Measurements from ENCODE around the gene OSMR. TPM values are rescaled to one million over a fixed set of nuclear protein-coding genes. Genes with fewer than 3 reads are reported as not detected.

OSMR gene
- total and polyA plus RNA-seq, 2 experiments from 2014 or later = 1.5 to 2.6 TPM

DNA sequence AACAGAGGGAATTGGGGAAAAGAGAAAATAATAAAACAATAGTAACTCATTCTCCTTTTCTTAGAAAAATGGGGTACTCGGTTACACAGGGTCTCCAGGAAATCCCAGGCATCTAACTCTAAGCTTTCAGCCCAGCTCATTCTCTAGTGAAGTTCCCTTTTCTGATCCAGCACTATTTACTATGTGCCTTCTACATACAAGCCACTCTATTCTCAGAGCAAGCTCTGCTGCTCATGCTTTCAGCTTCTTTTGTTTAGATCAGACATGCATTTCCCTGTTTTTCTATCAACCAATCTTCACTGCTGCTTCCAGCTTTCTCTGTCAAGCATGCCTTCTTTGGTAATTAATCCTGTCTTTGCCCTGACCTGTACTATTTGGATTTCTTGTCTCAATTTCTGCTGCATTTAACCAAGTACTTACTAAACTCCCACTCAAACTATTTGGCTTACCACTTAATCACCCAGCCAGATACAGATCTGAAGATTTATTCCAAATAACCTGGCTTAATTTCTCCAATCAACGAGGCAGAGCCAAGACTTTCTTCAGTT is 25.3 kb downstream of the OSMR start (continued):
- TF ChIP-seq EZH2 (IDR thresholded peaks at IDR 0.05; ENCODE audit: low read depth, unreplicated experiment) (no peak), STAT1 (IDR thresholded peaks at IDR 0.05; ENCODE audit: unreplicated experiment) (no peak), ZNF114 (CRISPR knock-in tag; IDR thresholded peaks at IDR 0.05) (no peak), REST (IDR thresholded peaks at IDR 0.05; ENCODE audit: unreplicated experiment) (no peak), POLR2AphosphoS5 (IDR thresholded peaks at IDR 0.05; ENCODE audit: low read depth) (no peak), ETS1 (IDR thresholded peaks at IDR 0.05) (no peak), NANOG (IDR thresholded peaks at IDR 0.05; ENCODE audit: borderline replicate concordance) (no peak), EZH2phosphoT487 (IDR thresholded peaks at IDR 0.05; ENCODE audit: unreplicated experiment) (no peak), CREB1 (CRISPR knock-in tag; IDR thresholded peaks at IDR 0.05; ENCODE audit: low read depth) (no peak)

DNA sequence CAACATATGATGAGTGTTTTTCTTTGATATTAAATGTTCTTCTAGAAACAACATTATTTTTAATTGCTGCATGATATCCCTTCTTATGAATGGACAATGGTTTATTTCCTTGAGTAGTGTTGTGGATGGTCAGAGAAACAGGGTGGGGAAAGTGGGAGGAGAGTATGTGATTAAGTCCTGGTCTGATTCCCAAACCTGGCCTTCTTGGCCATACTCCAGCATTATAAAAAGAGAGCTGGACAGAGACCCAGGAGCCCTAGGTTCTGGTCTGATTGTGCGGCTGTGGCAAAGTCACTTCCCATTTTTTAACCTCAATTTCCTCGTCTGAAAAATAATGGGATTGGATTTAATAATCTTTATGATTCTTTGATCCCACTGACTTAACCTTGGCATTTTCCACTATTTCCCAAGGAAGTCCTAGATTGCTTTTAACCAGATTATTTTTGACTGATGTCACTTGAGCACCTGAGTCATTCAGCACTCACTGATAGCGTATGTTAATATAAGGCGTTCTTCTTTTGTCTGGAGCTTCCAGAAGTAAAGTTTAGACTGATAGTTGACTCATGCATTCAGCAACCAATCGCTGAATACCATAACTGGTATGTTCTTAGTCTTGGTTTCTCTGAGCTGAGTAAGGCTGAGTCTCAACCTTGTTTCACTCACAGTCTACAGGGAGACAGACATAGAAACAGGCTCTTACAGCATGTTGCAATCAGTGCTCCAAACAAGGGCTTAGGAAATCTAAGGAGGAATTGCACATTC is 26.2 kb downstream of the OSMR start:
- Histone ChIP-seq H3K27ac (ENCODE audit: low read depth) (no peak overlapping the region), H3K4me2 (no peak overlapping the region), H3K9me2 (ENCODE audit: insufficient read depth) (no peaks in the 10 kb centered on the region), H2AFZ (no peak overlapping the region), H3K79me2 (replicated peaks; ENCODE audit: insufficient read depth) (no peaks in the 10 kb centered on the region), H3F3A (replicated peaks; ENCODE audit: low read depth) (no peaks in the 10 kb centered on the region), H3K36me3 (ENCODE audit: insufficient read depth) (no peaks in the 10 kb centered on the region), H3K27me3 (ENCODE audit: insufficient read depth) (no peaks in the 10 kb centered on the region), H3K4me1 (ENCODE audit: insufficient read depth) (peaks cover 12% of the 10 kb centered on the region), H3K4me3 (no peak overlapping the region), H4K20me1 (replicated peaks; ENCODE audit: insufficient read depth) (no peaks in the 10 kb centered on the region)
- H3K4me1 Mint-ChIP-seq = peaks cover 14% of the 10 kb centered on the region
- no peak overlapping the region for H3K27ac Mint-ChIP-seq
- no peaks in the 10 kb centered on the region for H3K27me3 Mint-ChIP-seq (ENCODE audit: insufficient read depth, low read depth, poor library complexity)
- H3K9me3 Mint-ChIP-seq = no peaks in the 10 kb centered on the region
- no peaks in the 10 kb centered on the region for H3K36me3 Mint-ChIP-seq (ENCODE audit: low read depth)
- DNase-seq (ENCODE audit: low spot score) (no peak), ATAC-seq (no peak)
- H3K4me3 Mint-ChIP-seq = no peak overlapping the region
- TF ChIP-seq EZH2phosphoT487 (IDR thresholded peaks at IDR 0.05; ENCODE audit: unreplicated experiment) (no peak), STAT1 (IDR thresholded peaks at IDR 0.05; ENCODE audit: unreplicated experiment) (no peak), ZNF331 (CRISPR knock-in tag; IDR thresholded peaks at IDR 0.05; ENCODE audit: low read depth) (no peak), ZNF462 (CRISPR knock-in tag; IDR thresholded peaks at IDR 0.05) (no peak), JUNB (IDR thresholded peaks at IDR 0.05; ENCODE audit: unreplicated experiment) (no peak)

Data from GM23338 (cell line).